ENCODE data around the gene KDM4B.

Gene KDM4B

DNA sequence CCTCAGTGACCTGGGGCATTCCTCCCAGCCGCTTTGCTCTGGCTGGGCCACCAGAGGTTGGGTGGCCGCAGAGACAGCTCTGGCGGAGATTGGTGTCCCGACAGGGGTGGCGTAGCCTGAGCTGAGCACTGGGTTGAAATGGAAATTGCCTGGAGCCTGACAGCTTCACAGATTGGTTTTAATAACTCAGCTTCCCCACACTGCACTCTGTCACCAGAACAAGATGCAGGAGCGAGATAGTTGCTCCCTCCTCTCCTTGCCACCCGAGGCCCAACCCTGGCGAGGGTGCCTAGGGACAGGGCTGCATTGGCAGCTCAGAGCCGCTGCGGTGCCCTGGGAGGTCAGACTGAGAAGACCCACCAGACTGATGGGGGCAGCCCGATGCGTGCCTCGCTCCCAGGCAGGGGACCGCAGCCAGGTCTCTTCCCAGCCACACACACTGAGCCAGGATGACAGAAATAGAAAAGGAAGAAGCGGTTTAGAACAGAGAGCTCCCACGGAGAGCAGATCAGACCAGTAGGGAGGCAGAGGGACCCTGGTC lies 84.1 kb downstream of the KDM4B start:
- DNase-seq: no peak

DNA sequence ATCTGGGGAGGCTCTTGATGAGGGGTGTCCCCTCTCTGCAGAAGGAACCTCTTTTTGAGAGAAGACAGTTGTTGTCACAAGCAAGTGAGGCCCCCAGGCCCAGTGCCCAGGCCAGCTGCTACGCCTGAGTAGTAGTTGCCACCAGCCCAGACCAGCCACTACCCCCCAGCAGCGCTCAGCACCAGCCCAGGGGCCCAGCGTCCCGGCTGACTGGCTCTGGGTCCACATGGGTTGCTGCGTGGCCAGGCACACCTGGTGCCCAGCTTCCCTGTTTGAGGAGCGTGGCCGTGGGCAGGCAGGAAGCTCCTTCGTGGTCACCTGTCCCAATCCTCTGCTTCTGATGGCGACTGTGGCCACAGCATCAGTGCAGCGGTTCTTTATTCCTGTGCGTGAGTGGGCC lies 84.7 kb downstream of the KDM4B start:
- no peak for DNase-seq

DNA sequence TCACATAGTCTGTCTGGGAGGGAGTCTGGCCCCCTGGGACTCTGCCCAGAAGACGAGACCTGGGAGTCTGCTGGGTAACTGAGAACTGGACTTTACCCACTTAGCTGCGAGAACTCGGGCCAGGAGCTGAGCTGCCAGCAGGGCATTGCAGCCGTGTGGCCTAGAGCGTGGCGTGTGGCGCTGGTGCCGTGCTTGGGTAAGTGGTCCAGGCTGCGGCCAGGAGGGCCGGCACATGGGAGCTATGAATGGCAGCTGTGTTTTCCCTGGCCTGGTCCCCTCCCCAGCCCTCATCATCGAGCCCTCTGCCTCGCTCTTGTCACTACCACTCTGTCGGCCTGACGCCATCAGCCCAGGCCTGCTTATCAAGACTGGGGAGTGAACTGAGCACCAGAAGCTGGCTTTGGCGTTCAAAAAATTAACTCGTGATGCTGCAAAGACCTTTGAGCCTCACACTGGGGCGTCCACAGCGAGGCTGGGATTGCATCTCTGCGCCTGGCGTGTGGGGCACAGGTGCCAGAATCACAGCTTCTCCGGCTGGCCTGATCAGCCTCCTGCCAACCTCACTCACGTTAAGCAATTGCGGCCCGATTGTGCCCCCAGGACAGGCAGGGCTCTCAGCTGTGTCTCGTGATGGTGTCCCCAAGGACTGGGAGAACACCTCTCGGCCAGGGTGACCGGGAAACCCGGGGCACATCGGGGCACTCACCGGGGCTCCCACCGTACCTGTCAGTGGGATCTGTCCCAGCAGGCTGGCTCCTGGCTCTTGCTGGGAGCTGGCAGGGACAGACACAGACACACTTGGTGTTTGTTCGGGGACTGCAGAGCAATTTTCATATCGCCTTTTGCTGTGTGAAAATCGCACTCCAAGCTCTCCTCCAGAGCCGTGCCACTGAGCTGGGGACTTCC lies 85.9 kb downstream of the KDM4B start:
- DNase-seq: no peak

DNA sequence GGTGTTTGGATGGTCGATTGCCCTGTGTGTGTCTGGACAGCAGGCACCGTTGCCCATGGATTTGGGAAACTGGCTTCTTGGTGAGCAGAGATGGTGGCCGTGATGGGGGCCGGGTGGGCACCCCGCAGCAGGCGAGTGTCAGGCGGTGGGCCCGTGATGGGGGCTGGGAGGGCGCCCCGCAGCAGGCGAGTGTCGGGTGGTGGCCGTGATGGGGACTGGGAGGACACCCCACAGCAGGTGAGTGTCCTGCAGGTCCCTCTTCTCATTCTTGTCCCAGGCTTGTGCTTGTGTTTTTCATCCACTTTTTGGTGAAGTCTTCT lies 86.5 kb downstream of the KDM4B start:
- DNase-seq: no peak

DNA sequence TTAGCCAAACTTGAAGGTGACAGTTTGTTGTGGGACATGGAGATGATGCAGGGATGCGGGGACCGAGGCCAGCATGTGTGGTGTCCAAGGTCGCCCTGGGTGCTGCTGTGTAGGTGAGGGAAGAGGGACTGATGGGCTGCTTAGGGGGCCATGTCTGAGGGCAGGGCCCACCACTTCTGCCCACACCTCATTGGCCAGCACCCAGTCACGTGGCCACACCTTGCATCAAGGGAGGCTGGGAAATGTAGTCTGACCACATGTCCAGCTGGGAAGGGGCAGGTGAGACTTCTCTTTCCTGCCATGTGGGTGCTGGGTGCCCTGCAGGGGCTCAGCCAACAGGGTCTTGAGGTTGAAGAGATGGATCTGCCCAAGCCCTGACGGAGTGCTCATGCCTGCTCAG lies 88.9 kb downstream of the KDM4B start:
- DNase-seq: no peak

DNA sequence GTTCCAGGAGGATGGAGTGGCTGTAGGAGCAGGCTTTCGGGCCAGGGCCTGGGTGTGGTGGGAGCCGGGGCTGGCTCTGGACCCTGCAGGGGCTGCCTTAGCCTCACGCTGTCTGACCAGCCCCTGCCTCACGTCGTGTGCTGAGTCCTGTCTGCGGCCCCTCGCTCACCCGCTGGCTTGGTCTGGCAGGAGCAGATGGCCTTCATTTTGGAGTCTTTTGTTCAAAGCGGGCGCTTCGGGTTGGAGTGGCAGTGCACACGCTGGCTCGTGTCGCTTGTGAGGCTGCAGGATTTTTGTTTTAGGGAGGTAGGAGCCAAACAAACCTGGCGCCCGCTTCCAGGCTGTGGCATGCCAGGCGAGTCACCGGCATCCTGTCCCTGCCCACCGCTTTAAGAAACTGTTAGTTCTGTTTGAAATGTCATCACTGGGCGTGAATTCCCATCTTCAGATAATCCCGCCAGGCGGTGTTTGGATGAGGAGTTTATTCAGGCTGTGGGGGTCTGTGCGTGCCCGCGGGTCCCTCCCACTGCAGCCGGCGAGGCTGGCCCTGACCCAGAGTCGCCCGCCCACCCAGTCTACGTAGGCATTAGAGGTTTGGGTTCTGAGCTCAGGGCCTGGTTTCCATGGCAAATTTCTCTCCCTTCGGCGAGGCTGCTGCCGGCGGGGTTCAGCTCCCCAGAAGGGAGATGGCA lies 89.8 kb downstream of the KDM4B start:
- no peak for DNase-seq

DNA sequence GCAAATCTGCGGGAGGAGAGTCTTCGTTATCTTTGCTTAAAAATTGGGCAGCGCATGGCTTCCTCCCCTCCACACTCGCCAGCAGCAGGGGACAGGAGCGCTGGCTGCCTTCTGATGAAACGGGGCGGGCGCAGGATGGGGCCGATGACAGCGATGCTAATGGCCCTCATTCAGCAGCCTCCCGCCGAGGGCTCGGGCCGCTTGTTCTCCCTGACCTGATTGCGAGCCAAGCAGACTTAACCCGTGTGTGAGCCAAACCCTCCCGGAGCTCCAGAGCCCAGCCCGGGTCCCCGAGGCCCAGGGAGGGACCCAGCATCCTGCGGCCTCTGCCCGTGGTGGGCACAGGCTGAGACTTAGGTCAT lies 90.3 kb downstream of the KDM4B start:
- DNase-seq: no peak

DNA sequence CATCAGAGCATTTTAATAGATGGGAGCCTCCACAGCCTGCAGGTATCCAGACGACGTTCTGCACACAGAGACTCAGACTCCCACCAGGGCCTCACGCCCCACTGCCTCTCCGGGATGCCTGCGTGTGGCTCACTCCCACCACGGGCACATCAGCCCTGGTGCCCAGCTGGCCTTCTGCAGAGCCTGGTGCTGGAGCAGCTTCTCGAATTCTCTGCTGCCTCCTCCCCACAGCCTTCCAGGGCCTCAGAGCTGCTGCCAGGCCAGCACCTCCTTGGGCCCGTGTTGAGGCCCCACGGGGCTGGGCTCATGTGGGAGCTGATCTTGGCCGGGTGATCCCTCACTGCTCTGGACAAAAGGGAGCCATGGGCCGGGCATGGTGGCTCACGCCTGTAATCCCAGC lies 90.9 kb downstream of the KDM4B start:
- DNase-seq: no peak

DNA sequence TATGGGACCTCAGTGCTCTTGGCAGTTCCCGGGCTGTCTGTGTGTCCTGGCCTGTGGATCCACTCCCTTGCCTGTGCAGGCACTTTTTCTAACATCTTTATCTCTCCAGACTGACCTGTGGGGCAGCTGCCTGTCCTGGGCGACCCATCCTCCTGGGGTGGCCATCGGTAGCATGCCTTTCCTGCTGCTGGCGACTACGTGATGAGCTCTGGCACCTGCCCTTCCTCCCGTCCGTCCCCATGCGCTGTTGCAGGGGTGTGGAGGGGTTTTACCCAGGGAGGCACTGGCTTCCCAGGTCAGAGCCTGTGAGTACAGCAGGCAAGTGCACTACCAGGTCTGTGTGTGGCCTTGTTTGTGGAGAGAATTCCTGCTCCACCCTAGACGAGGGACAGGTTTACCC lies 93.3 kb downstream of the KDM4B start:
- no peak for DNase-seq

DNA sequence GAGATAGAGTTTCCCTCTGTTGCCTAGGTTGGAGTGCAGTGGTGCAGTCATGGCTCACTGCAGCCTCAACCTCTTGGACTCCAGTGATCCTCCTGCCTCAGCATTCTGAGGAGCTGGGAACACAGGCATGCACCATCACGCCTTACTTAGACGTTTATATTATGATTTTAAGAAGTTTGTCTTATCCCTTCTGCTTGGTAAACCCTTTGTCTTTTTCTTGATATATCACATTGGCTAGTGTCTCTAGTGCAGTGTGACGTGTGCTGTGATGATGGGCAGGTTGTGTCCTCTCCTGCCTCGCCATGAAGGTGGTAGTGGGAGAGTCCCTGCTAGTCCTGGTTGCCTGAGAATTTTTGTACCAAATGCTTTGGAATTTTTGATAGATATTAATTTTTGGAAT lies 93.9 kb downstream of the KDM4B start:
- no peak for DNase-seq

DNA sequence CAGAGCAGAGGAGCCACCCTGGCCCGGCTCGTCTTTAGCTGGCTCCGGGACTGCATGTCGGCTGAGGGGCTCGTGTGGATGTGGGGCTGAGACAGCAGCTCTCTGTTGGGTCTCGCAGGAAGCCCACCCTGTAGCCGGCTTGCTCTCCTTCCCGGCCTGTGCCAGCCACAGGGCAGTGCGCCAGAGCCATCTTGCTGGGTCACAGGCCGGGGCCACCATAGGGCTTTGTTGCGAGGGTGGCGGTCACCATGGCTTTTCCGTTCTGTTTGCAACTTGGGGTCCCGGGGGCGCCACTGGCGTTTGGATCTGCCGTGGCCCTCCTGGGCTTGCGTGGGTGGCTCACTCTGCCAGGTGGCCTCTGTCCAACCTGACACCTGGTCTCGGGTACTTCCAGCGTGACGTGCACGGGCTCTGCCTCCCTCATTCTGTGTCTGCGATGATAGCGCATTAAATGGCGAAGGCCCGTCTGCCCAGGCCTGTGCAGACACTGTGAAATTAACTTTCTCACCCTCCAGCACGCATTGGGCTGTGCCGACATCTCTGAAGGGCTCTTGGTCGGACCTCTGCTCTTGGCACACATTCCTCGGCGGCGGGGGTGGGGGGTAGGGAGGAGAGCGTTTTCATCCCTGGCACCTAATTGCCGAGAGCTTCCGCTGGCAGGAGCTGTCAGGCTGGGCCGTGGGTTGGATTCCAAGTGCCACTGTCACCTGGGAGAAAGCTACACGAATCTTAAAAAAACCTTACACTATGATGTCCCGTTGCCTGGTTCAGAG lies 95.1 kb downstream of the KDM4B start:
- no peak for DNase-seq

DNA sequence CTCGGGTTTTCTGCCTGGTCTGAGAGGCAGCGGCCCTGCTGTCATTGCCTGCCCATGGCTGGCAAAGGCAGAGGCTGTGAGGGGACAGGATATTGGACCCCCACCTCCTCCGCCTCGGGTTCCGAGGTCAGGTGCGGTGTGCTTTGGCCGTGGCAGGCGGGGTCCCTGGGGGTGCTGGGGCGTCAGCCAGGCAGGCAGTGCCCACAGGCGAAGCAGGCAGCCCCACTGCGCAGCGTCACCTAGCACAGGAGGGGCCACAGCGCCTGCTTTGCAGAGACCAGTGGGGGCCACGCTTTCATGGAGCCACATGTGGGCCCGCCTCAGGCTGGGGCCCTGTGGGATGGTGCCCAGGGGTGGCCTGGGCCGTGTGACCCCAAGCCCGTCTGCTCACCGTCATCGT lies 96.0 kb downstream of the KDM4B start:
- no peak for DNase-seq

DNA sequence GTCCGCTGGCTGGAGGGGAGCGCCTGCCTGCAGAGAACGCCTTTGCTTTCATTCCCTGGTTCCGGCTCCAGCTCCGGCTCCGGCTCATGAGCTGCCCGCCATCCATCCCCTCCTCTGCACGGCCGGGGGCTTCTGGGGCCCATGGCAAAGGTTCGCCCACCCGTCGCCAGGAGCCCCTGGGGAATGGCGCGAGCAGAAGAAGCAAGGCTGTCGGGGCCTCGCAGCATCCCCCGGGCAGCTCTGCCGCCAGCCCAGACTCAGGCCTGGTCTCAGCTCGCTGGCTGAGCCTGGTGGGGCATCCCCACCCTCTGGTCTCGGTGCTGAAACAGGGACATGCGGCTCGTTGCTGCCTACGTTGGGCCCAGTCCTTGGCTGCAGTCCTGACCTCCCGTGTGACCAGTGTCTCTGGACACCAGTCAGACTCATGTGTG lies 96.8 kb downstream of the KDM4B start:
- DNase-seq: no peak

DNA sequence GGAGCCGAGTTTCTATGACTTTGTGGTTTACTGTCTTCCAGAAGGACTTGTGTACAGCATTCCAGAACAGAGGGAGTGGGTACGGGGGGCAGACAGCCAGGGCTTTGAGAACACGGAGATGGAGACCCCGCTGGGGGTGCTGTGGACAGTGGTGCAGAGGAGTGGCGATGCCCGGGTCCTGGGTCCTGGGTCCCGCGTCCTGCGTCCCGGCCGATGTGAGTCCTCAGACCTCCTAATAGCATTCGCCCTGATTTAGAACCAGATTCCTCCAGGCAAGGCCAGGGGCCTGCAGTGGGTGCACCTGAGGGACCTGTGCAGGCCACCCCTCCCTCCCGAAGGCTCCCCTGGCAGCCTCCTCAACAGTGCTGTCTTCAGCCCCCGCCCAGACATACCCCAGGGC lies 97.9 kb downstream of the KDM4B start:
- no peak for DNase-seq

DNA sequence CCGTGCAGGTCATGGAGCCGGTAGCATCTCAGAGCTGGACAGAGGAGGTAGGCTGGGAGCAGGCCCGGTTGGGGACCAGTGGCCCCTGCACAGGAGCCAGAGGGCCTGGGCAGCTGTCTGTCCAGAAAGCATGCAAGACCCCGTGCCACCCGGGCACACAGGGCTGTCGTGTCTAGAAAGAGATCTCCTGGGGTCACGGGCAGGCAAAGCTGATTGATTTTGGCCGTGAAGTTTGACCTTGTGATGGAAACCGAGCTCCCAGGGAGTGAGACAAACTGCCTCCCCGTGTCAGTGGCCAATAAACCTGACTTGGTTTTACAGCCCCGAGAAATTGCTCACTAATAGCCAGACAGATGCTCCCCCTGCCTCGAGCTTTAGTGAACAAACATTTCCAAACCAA lies 98.8 kb downstream of the KDM4B start:
- no peak for DNase-seq

DNA sequence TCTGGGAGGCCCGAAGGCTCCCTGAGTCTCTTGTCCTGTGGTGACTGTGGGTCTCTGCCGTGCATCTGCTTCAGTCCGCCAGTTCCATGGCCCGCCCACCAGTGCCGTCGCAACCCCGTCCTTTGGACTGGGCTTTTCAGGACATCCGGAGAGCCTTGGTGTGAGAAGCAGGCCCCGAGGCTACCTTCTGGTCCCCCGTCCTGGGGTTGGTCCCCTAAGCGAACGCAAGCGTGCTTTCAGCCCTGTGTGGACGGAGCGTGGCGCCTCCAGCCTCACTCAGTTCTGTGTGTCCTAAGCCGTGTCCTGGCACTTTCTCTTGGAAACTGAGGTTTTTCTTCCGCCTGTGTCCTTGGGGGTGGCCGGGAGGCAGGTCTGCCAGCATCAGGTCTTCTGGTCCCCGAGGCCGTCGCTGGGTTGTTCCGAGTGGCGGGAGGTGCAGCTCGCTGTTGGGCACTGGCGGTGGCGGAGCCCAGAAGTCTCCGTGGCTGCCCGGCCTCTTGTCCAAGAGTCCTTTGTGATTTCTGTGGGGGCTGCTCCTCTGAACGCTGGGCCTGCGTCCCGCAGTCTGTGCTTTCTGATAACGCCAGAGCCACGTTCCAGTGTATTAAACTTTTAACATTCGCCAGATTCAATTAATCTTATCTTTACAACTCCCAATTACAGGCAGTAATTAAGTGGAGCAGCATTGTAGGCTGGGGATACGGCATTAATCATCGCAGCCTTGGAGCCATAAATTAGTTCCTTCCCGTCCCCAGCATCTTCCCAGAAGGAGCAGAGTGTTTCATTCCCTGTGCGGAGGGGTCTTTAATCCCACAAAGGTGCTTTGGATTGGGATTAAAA lies 99.5 kb downstream of the KDM4B start:
- DNase-seq: no peak

DNA sequence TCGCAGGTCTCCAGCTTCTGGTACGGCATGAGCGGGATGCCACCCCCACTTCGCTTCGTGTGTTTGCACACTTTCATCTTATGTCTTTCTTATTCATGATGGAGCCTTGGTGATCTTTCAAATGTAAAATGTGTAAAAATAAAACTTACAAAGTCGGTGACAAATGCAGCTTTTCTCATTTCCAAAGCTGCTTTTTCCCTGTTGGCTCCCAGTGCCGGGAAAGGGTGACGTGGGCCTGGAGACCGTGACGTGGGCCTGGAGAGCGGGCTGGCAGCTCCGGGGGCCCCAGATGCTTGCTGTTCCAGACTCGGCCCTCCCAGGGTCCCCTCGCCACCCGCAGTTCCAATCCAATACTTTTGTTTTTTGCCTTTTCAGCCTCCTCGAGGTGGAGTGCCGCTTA lies 101.4 kb downstream of the KDM4B start:
- DNase-seq: no peak

DNA sequence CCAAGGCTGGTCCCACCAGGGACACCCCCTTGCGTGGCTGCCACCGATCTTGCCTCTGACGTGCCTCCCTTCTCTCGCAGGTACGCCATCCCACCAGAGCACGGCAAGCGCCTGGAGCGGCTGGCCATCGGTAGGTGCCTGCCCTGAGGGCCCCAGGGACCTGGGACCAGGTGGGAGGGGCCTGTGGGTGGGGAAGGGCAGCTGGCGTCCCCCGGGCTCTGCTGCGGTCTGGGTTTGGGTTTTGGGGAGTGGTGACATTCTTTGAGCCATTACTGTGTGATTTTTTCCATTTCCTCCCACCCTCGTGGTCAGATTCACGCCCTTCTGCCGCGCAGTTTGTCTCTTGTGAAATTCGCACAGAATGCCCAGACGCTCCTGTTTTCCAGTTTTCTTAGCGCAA lies 102.0 kb downstream of the KDM4B start:
- DNase-seq: no peak

DNA sequence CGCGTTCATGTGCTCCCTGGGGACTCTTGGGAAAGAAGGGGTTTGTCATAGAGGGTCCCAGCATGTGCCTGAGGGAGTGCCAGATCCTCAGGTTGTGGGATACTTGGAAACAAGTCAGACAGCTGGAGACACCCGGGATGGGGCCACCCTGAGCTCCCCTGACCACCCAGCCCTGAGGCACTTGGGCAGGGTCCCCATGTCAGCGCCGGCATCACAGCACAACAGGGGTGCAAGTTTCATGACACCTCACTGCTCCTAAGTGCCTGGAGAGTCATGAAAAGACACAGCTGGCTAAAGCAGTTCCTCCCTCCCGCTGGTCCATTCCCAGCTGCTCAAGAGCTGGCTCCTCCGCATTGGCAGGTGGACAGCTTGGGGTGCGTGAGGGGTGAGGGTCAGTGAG lies 102.7 kb downstream of the KDM4B start:
- no peak for DNase-seq

DNA sequence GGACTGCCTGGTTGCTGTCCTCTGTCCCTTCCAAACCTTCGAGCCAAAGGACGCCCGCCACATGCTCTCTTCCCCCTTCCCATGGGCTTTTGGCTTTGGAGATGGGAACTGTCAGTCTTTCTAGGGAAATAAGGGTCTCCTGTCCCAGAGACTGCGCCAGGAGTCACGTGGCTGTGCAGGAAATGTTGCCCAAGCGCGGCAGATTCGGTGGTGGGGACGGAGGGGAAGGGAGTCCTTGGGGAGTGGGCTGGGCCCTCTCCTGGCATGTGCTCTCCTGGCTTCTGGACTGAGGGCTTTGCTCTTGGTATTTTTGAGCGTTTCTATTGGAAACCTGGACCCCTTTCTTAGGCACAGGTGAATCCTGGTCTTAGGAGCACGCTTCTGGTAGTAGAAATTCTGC lies 103.2 kb downstream of the KDM4B start:
- DNase-seq: no peak

DNA sequence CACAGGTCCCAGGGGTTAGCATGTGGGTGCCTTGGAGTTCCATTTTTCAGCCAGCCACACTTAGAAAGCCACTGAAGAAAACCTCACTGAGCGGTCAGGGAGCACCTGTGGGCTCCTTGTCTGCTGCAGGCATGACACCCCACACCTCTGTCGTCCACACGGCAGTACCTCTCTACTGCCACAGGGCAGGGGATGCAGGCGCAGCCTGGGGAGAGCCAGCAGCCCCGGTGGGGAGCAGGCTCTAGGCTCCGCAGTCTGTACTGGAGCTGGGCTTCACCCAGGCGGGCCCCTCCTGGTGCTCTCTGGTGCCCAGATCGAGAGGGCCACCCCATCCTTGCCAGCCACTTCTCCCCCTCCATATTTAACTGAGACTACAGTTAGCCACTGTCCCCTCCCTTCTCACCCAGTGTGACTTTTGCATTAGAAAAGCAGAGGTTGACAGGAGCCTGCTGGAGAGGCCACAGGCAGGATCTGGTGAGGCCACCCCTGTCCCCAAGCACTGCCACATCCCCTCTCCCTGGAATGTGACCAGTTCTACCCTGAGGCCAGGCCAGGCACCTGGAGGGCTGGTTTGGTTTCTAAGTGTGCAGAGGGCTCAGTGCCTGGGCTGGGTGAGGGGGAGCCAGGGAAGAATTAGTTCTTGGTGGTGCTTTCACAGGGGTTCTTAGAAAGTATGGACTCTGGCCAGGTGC lies 104.4 kb downstream of the KDM4B start:
- DNase-seq: no peak

DNA sequence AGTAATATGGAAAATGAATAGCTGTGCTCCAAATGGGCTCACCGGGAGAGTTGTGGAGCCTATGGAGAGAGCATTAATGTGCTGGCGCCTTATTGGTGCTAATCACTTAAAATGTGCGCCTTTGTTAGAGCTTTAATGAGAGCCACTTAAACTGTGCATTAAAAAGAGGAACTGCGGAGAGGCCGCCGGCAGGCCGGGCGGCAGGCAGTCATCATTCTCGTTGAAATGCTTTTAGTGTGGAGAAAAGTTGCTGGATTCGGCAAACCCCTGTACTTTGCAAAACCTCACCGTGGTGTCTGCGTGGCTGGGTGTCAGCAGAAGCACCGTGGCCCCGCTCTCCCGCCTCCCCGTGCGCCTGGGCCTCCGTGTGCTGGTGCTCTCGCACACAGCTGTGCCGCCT lies 105.5 kb downstream of the KDM4B start:
- DNase-seq: no peak

All from islet precursor cell (in vitro differentiated cells).